Ureter (tissue), 1 donor: ENCODE results near the gene FMN2. TPM values are rescaled to one million over a fixed set of nuclear protein-coding genes. Genes with fewer than 3 reads are reported as not detected.

Experiments
- DNase-seq: peaks from one replicate; pipeline ENCODE4 v3.0.0-alpha.2; 2020; ENCODE audit warnings: low spot score
- total RNA-seq: library from RNA; stranded (reverse); gene quantifications from one replicate; pipeline ENCODE4 v1.2.4, GENCODE V29; 2023
- donor health status: DM: yes; HTN: yes; CAD: no.

The FMN2 gene
- total RNA-seq, 1 donor from 2014 or later, result 0.49 TPM

- DNase-seq, result no peak
These were observed 106.7 kb downstream of the FMN2 start for GRCh38 chr1:240198376-240198775.

GRCh38 chr1:240199758-240200645 lies 108.3 kb downstream of the FMN2 start:
- no peak for DNase-seq

- DNase-seq, result no peak
These were observed 110.2 kb downstream of the FMN2 start for GRCh38 chr1:240201931-240202330.

GRCh38 chr1:240207073-240207709 lies 115.5 kb downstream of the FMN2 start:
- no peak for DNase-seq

GRCh38 chr1:240210026-240210425 lies 118.3 kb downstream of the FMN2 start:
- no peak for DNase-seq

- DNase-seq, result no peak
These were observed 120.9 kb downstream of the FMN2 start for GRCh38 chr1:240212556-240212955.

- DNase-seq, result no peak
These were observed 125.7 kb downstream of the FMN2 start for GRCh38 chr1:240217403-240217802.

GRCh38 chr1:240219104-240219503 lies 127.4 kb downstream of the FMN2 start:
- DNase-seq, result no peak

GRCh38 chr1:240226102-240226501 lies 134.4 kb downstream of the FMN2 start:
- no peak for DNase-seq

GRCh38 chr1:240230816-240231215 lies 139.1 kb downstream of the FMN2 start:
- DNase-seq, result no peak

- no peak for DNase-seq
These were observed 140.8 kb downstream of the FMN2 start for GRCh38 chr1:240232530-240232929.

- DNase-seq, result no peak
These were observed 143.0 kb downstream of the FMN2 start for GRCh38 chr1:240234485-240235210.

GRCh38 chr1:240235521-240236288 lies 144.0 kb downstream of the FMN2 start:
- no peak for DNase-seq

GRCh38 chr1:240237305-240237721 lies 145.6 kb downstream of the FMN2 start:
- DNase-seq, result no peak

- DNase-seq, result no peak
These were observed 147.6 kb downstream of the FMN2 start for GRCh38 chr1:240239309-240239708.

GRCh38 chr1:240241278-240241677 lies 149.6 kb downstream of the FMN2 start:
- DNase-seq, result no peak

- no peak for DNase-seq
These were observed 151.0 kb downstream of the FMN2 start for GRCh38 chr1:240242601-240243144.

GRCh38 chr1:240244968-240245628 lies 153.4 kb downstream of the FMN2 start:
- no peak for DNase-seq

GRCh38 chr1:240245629-240246020 lies 153.9 kb downstream of the FMN2 start:
- no peak for DNase-seq

GRCh38 chr1:240247899-240248298 lies 156.2 kb downstream of the FMN2 start:
- DNase-seq, result no peak

- no peak for DNase-seq
These were observed 162.3 kb downstream of the FMN2 start for GRCh38 chr1:240254006-240254405.
